ENCODE data around the gene CAMK2B. TPM values are rescaled to one million over a fixed set of nuclear protein-coding genes. Genes with fewer than 3 reads are reported as not detected.

The CAMK2B gene
- polyA plus RNA-seq, 2 of the 4 experiments (the other 2 are of a cell fraction), result 0.17 TPM; not detected in 1

- ChIA-PET CTCF (interaction anchor here (0.8 to 1.5 kb wide), 3 partner anchors 12 to 333 kb away, joined by 3 read pairs; no protein-coding TSS in a partner anchor), POLR2A (no interaction called here)
- Histone ChIP-seq H3K4me3 (no peak overlapping the region), H3K4me2 (no peak overlapping the region), H3K4me1 (no peaks in the 10 kb centered on the region), H3K27ac (no peak overlapping the region), H3K9me3 (no peaks in the 10 kb centered on the region)
- no peak for FAIRE-seq
- no peak for ATAC-seq
- DNase-seq (ENCODE audit: low read depth in 1 of 2, low spot score in 1 of 2), result no peak
- WGBS (ENCODE audit: missing lambda C conversion rate), result 56% methylated on average over 16 of the region's 22 CpGs
- TF ChIP-seq RFX5 (IDR thresholded peaks at IDR 0.05) (no peak), MYC (IDR thresholded peaks at IDR 0.05; ENCODE audit: borderline replicate concordance, low read length) (no peak), CHD2 (IDR thresholded peaks at IDR 0.05; ENCODE audit: low read length, partially characterized antibody) (no peak), RCOR1 (IDR thresholded peaks at IDR 0.05; ENCODE audit: low read depth, low read length) (no peak), BCL3 (IDR thresholded peaks at IDR 0.05) (no peak), FOXS1 (CRISPR knock-in tag; IDR thresholded peaks at IDR 0.05) (no peak), HMGXB4 (CRISPR knock-in tag; IDR thresholded peaks at IDR 0.05; ENCODE audit: borderline replicate concordance) (no peak), TP53 (CRISPR knock-in tag; IDR thresholded peaks at IDR 0.05) (no peak), ZNF302 (CRISPR knock-in tag; IDR thresholded peaks at IDR 0.05) (no peak), ZC3H11A (IDR thresholded peaks at IDR 0.05) (no peak), REST (IDR thresholded peaks at IDR 0.05) (no peak), KDM5A (IDR thresholded peaks at IDR 0.05) (no peak), POLR2AphosphoS2 (conservative IDR thresholded peaks at IDR 0.05; ENCODE audit: low read length) (no peak), USF2 (IDR thresholded peaks at IDR 0.05) (no peak), TFCP2L1 (CRISPR knock-in tag; IDR thresholded peaks at IDR 0.05) (no peak), MAX (IDR thresholded peaks at IDR 0.05) (no peak), BHLHE40 (IDR thresholded peaks at IDR 0.05; ENCODE audit: low read depth, low read length) (no peak), NPAS2 (CRISPR knock-in tag; IDR thresholded peaks at IDR 0.05; ENCODE audit: borderline replicate concordance) (no peak)
- TF ChIP-seq, protein P1, sequence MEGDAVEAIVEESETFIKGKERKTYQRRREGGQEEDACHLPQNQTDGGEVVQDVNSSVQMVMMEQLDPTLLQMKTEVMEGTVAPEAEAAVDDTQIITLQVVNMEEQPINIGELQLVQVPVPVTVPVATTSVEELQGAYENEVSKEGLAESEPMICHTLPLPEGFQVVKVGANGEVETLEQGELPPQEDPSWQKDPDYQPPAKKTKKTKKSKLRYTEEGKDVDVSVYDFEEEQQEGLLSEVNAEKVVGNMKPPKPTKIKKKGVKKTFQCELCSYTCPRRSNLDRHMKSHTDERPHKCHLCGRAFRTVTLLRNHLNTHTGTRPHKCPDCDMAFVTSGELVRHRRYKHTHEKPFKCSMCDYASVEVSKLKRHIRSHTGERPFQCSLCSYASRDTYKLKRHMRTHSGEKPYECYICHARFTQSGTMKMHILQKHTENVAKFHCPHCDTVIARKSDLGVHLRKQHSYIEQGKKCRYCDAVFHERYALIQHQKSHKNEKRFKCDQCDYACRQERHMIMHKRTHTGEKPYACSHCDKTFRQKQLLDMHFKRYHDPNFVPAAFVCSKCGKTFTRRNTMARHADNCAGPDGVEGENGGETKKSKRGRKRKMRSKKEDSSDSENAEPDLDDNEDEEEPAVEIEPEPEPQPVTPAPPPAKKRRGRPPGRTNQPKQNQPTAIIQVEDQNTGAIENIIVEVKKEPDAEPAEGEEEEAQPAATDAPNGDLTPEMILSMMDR (IDR thresholded peaks at IDR 0.05), result no peak
- TF ChIP-seq, protein P2, sequence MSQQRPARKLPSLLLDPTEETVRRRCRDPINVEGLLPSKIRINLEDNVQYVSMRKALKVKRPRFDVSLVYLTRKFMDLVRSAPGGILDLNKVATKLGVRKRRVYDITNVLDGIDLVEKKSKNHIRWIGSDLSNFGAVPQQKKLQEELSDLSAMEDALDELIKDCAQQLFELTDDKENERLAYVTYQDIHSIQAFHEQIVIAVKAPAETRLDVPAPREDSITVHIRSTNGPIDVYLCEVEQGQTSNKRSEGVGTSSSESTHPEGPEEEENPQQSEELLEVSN (IDR thresholded peaks at IDR 0.05; ENCODE audit: borderline replicate concordance, low read depth), result no peak
Observed at GRCh38 chr7:44232901-44233715, 92.3 kb downstream of the CAMK2B start.
